SU-DHL-6 (cell line): ENCODE data around the gene CYB5B.
"Not testable (repeated sequence)": the region's sequence is repeated elsewhere in the genome, so short reads cannot be mapped to it uniquely, and the experiment has no call there.

Experiments
- H2AFZ ChIP-seq: fragments of 200-600 bp; sonication (generic); 2 replicates; pipeline ENCODE4 v1.6.1; 2014; ENCODE audit warnings: low read depth, mild to moderate bottlenecking, moderate library complexity, mixed read lengths, antibody characterized with exemption, low read length; ENCODE audit not compliant: severe bottlenecking
- H3F3A ChIP-seq: fragments of 200-600 bp; shearing (Covaris generic); 2 replicates; pipeline ENCODE4 v1.6.0; 2016; ENCODE audit warnings: antibody characterized with exemption, mild to moderate bottlenecking; ENCODE audit not compliant: insufficient read depth
- H3K27ac ChIP-seq: fragments of 200-600 bp; sonication (generic); 2 replicates; pipeline ENCODE4 v1.5.1; 2016; ENCODE audit warnings: low read depth, mild to moderate bottlenecking, low read length, moderate library complexity, mixed read lengths
- H3K27me3 ChIP-seq: fragments of 200-600 bp; sonication (generic), shearing (Covaris generic); 2 replicates; pipeline ENCODE4 v1.6.0; 2014; ENCODE audit warnings: mild to moderate bottlenecking, low read length
- H3K36me3 ChIP-seq: fragments of 200-600 bp; sonication (generic); 2 replicates; pipeline ENCODE4 v1.6.1; 2014; ENCODE audit warnings: mild to moderate bottlenecking, low read length, mixed read lengths
- H3K4me2 ChIP-seq: fragments of 300-600, 200-600 bp; shearing (Covaris generic), sonication (generic); 2 replicates; pipeline ENCODE4 v1.6.0; 2014; ENCODE audit warnings: low read length, low read depth, mild to moderate bottlenecking; ENCODE audit not compliant: poor library complexity, severe bottlenecking
- H3K4me3 ChIP-seq: fragments of 200-600 bp; sonication (generic); 2 replicates; pipeline ENCODE4 v1.5.1; 2014; ENCODE audit warnings: antibody characterized with exemption, low read length, mild to moderate bottlenecking, mixed read lengths; ENCODE audit not compliant: insufficient read depth, poor library complexity, severe bottlenecking
- H3K79me2 ChIP-seq: fragments of 200-600 bp; sonication (generic); 2 replicates; pipeline ENCODE4 v1.6.1; 2014; ENCODE audit warnings: mild to moderate bottlenecking, low read length, moderate library complexity; ENCODE audit not compliant: insufficient read depth
- H3K9ac ChIP-seq: fragments of 200-600 bp; sonication (generic); 2 replicates; pipeline ENCODE4 v1.7.0; 2014; ENCODE audit warnings: mild to moderate bottlenecking, low read length
- H3K9me2 ChIP-seq: fragments of 200-600 bp; sonication (generic); replicated peaks from 2 replicates; pipeline ENCODE4 v1.6.1; 2014; ENCODE audit warnings: low read length; ENCODE audit not compliant: insufficient read depth
- H3K9me3 ChIP-seq: fragments of 200-600 bp; sonication (generic); 2 replicates; pipeline ENCODE4 v1.6.1; 2014; ENCODE audit warnings: low read length, mixed read lengths; ENCODE audit not compliant: insufficient read depth
- H4K20me1 ChIP-seq: fragments of 200-600 bp; sonication (generic); 2 replicates; pipeline ENCODE4 v1.6.1; 2014; ENCODE audit warnings: low read depth, mild to moderate bottlenecking, antibody characterized with exemption, low read length, moderate library complexity, mixed read lengths
- CTCF ChIP-seq: fragments of 200-600 bp; sonication (generic); IDR thresholded peaks from one replicate; pipeline ENCODE4 v1.5.1; 2017; ENCODE audit warnings: antibody characterized with exemption, mild to moderate bottlenecking, low read length, moderate library complexity; ENCODE audit not compliant: insufficient read depth, poor library complexity, severe bottlenecking
- EZH2phosphoT487 ChIP-seq: fragments of 200-600 bp; sonication (generic), shearing (Covaris generic); conservative IDR thresholded peaks from 2 replicates; pipeline ENCODE4 v1.6.1; 2018; ENCODE audit warnings: mild to moderate bottlenecking, antibody characterized with exemption, low read length, moderate library complexity, mixed read lengths

CYB5B gene

GRCh38 chr16:69424935-69425784 is 741 bp downstream of the CYB5B start:
- Histone ChIP-seq H3K4me3 (peak overlapping the region; percentile 98), H3K27me3 (no peaks in the 10 kb centered on the region), H3K27ac (peak overlapping the region; percentile 64), H3K36me3 (peaks cover 29% of the 10 kb centered on the region), H3K9me3 (no peaks in the 10 kb centered on the region), H3K4me2 (peak overlapping the region; percentile 98), H4K20me1 (no peaks in the 10 kb centered on the region), H3K9me2 (no peaks in the 10 kb centered on the region), H3K79me2 (peaks cover 56% of the 10 kb centered on the region), H3K9ac (peak overlapping the region; percentile 90), H3F3A (peaks cover 19% of the 10 kb centered on the region), H2AFZ (peak overlapping the region; percentile 73)
- TF ChIP-seq EZH2phosphoT487 (no peak), CTCF (no peak)

- Histone ChIP-seq H3K4me2 (no peak overlapping the region), H3K79me2 (peaks cover 70% of the 10 kb centered on the region), H3K9ac (no peak overlapping the region), H3K27me3 (no peaks in the 10 kb centered on the region), H3K9me3 (no peaks in the 10 kb centered on the region), H3K4me3 (no peak overlapping the region), H3K9me2 (no peaks in the 10 kb centered on the region), H3F3A (no peaks in the 10 kb centered on the region), H3K36me3 (peaks cover 43% of the 10 kb centered on the region), H2AFZ (no peak overlapping the region), H4K20me1 (no peaks in the 10 kb centered on the region), H3K27ac (no peak overlapping the region)
- no peak for TF ChIP-seq CTCF
- no peak for TF ChIP-seq EZH2phosphoT487
Observed at GRCh38 chr16:69428652-69429051, 4.2 kb downstream of the CYB5B start.

- not testable (repeated sequence) for H3K9me2 ChIP-seq, H3K9me3 ChIP-seq, H3K27me3 ChIP-seq, H3K4me3 ChIP-seq, H2AFZ ChIP-seq, H3F3A ChIP-seq, H3K9ac ChIP-seq, H4K20me1 ChIP-seq, H3K4me2 ChIP-seq, H3K27ac ChIP-seq
- Histone ChIP-seq H3K36me3 (peaks cover 43% of the 10 kb centered on the region), H3K79me2 (peaks cover 75% of the 10 kb centered on the region)
Observed at GRCh38 chr16:69429058-69429640, 4.7 kb downstream of the CYB5B start.

- no peak overlapping the region for H3K27ac ChIP-seq
- peaks cover 4% of the 10 kb centered on the region; the same call in 1 of the 2 replicates for H4K20me1 ChIP-seq
- H3K79me2 ChIP-seq: peaks cover 78% of the 10 kb centered on the region
- H3F3A ChIP-seq: no peaks in the 10 kb centered on the region
- no peak overlapping the region for H3K4me2 ChIP-seq
- no peaks in the 10 kb centered on the region for H3K27me3 ChIP-seq
- H2AFZ ChIP-seq: no peak overlapping the region
- no peaks in the 10 kb centered on the region for H3K9me2 ChIP-seq
- H3K36me3 ChIP-seq: peaks cover 39% of the 10 kb centered on the region
- no peaks in the 10 kb centered on the region for H3K9me3 ChIP-seq
- H3K4me3 ChIP-seq: no peak overlapping the region
- TF ChIP-seq CTCF (no peak), EZH2phosphoT487 (no peak)
- no peak overlapping the region for H3K9ac ChIP-seq
Observed at GRCh38 chr16:69431948-69432468, 7.6 kb downstream of the CYB5B start.
